Stomach (tissue), 4 donors: ENCODE measurements around the gene IL9R.
"Not testable (repeated sequence)": the region's sequence is repeated elsewhere in the genome, so short reads cannot be mapped to it uniquely, and the experiment has no call there.

Experiments used
- EP300 ChIP-seq: sonication (generic); formaldehyde crosslinking; IDR thresholded peaks from one replicate; pipeline ENCODE4 v1.6.1; 2017; ENCODE audit warnings: antibody characterized with exemption
- TF ChIP-seq, protein P1 (sequence below), 7 experiments: fragments of 450-650 bp in 4 of 7; fragments of 200-600 bp in 3 of 7; sonication (generic) in 3 of 7; IDR thresholded peaks; one replicate each; pipeline ENCODE4 v1.5.1; 2016 to 2019; ENCODE audit warnings: antibody characterized with exemption in 7 of 7, control low read depth in 2 of 7, mild to moderate bottlenecking in 1 of 7

DNA sequence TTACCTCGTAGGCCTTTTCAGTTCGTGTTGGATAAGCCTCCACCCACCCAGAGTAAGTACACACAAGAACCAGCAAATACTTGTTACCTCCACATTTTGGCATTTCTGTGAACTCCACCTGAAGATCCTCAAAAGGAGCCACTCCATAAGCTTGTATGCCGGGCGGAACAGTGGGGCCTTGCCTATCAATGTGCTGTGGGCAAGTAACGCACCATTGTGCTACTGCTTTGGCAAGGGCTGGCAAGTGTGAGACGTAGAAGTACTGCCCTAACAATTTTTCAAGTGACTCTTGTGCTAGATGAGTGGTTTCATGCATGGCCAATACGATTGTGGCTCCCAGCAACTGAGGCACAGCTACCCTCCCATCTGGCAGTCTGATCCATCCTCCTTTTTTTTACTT is 25.3 kb upstream of the IL9R start:
- TF ChIP-seq EP300 = not testable (repeated sequence)
- TF ChIP-seq, protein P1, sequence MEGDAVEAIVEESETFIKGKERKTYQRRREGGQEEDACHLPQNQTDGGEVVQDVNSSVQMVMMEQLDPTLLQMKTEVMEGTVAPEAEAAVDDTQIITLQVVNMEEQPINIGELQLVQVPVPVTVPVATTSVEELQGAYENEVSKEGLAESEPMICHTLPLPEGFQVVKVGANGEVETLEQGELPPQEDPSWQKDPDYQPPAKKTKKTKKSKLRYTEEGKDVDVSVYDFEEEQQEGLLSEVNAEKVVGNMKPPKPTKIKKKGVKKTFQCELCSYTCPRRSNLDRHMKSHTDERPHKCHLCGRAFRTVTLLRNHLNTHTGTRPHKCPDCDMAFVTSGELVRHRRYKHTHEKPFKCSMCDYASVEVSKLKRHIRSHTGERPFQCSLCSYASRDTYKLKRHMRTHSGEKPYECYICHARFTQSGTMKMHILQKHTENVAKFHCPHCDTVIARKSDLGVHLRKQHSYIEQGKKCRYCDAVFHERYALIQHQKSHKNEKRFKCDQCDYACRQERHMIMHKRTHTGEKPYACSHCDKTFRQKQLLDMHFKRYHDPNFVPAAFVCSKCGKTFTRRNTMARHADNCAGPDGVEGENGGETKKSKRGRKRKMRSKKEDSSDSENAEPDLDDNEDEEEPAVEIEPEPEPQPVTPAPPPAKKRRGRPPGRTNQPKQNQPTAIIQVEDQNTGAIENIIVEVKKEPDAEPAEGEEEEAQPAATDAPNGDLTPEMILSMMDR (IDR thresholded peaks at IDR 0.05) = not testable (repeated sequence)
